ENCODE data around the gene ARGFX. TPM values are rescaled to one million over a fixed set of nuclear protein-coding genes. Genes with fewer than 3 reads are reported as not detected.
A peak's percentile ranks its signal among the peaks of the same experiment; 100 is the strongest.

ARGFX gene
- total RNA-seq, 1 experiment from 2014 or later, result not detected

- Mint-ChIP-seq H3K27ac (ENCODE audit: low read depth, unreplicated experiment) (peak overlapping the region; percentile 50), H3K27me3 (ENCODE audit: insufficient read depth, unreplicated experiment) (no peaks in the 10 kb centered on the region), H3K9me3 (ENCODE audit: unreplicated experiment) (no peaks in the 10 kb centered on the region), H3K36me3 (ENCODE audit: insufficient read depth, unreplicated experiment) (peaks cover 10% of the 10 kb centered on the region), H3K4me3 (ENCODE audit: unreplicated experiment) (no peak overlapping the region), H3K4me1 (ENCODE audit: insufficient read depth, unreplicated experiment) (peaks cover 8% of the 10 kb centered on the region)
- ChIA-PET CTCF (interaction anchor here (1.0 to 1.7 kb wide), 2 partner anchors 15 to 734 kb away, joined by 3 to 11 read pairs; partner anchors contain the start of gene POLQ), POLR2A (no interaction called here)
- intact Hi-C loops (cut with micrococcal nuclease), result no loop called here
- TF ChIP-seq CTCF (IDR thresholded peaks at IDR 0.05; ENCODE audit: unreplicated experiment), result no peak
- BruUV-seq (replicated peaks), result no TSS peak
- DNase-seq (ENCODE audit: unreplicated experiment), result no peak
Measured at GRCh38 chr3:121531269-121531668, 36.5 kb upstream of the ARGFX start.

- H3K36me3 Mint-ChIP-seq (ENCODE audit: insufficient read depth, unreplicated experiment), result peaks cover 5% of the 10 kb centered on the region
Measured at GRCh38 chr3:121542924-121543323, 24.8 kb upstream of the ARGFX start.

GRCh38 chr3:121545049-121545573 is 22.6 kb upstream of the ARGFX start:
- H3K27ac Mint-ChIP-seq (ENCODE audit: low read depth, unreplicated experiment), result peak overlapping the region; percentile 82
- POLR2A ChIA-PET, result interaction anchor here (0.7 to 2.9 kb wide), 9 partner anchors 19 to 872 kb away, joined by 3 to 14 read pairs (median 3); partner anchors contain the start of genes FAM162A, MIX23 and WDR5B

More at GRCh38 chr3:121542924-121543323, 24.8 kb upstream of the ARGFX start:
- Mint-ChIP-seq H3K4me1 (ENCODE audit: insufficient read depth, unreplicated experiment) (peaks cover 16% of the 10 kb centered on the region), H3K27me3 (ENCODE audit: insufficient read depth, unreplicated experiment) (no peaks in the 10 kb centered on the region), H3K27ac (ENCODE audit: low read depth, unreplicated experiment) (no peak overlapping the region), H3K4me3 (ENCODE audit: unreplicated experiment) (no peak overlapping the region), H3K9me3 (ENCODE audit: unreplicated experiment) (no peaks in the 10 kb centered on the region)
- intact Hi-C loops (cut with micrococcal nuclease), result loop anchor here (10.0 kb wide), 1 partner anchor 292 kb away; the partner anchor contains the start of genes EAF2 and IQCB1
- ChIA-PET POLR2A (no interaction called here), CTCF (no interaction called here)
- BruUV-seq (replicated peaks), result no TSS peak
- DNase-seq (ENCODE audit: unreplicated experiment), result no peak
- no peak for TF ChIP-seq CTCF (IDR thresholded peaks at IDR 0.05; ENCODE audit: unreplicated experiment)

More at GRCh38 chr3:121545049-121545573, 22.6 kb upstream of the ARGFX start:
- CTCF ChIA-PET, result interaction anchor here (0.6 to 3.5 kb wide), 7 partner anchors 13 to 1494 kb away, joined by 3 to 27 read pairs (median 3); no protein-coding TSS in a partner anchor
- Mint-ChIP-seq H3K4me3 (ENCODE audit: unreplicated experiment) (peak overlapping the region; percentile 75), H3K27me3 (ENCODE audit: insufficient read depth, unreplicated experiment) (no peaks in the 10 kb centered on the region), H3K9me3 (ENCODE audit: unreplicated experiment) (no peaks in the 10 kb centered on the region), H3K4me1 (ENCODE audit: insufficient read depth, unreplicated experiment) (peaks cover 16% of the 10 kb centered on the region), H3K36me3 (ENCODE audit: insufficient read depth, unreplicated experiment) (peaks cover 5% of the 10 kb centered on the region)
- BruUV-seq (replicated peaks), result no TSS peak
- no peak for DNase-seq (ENCODE audit: unreplicated experiment)
- intact Hi-C loops (cut with micrococcal nuclease), result loop anchor here (10.0 kb wide), 1 partner anchor 290 kb away; the partner anchor contains the start of genes EAF2 and IQCB1
- TF ChIP-seq CTCF (IDR thresholded peaks at IDR 0.05; ENCODE audit: unreplicated experiment), result no peak
